ENCODE results near the gene PIR.

The PIR gene

GRCh38 chrX:15343075-15343476 lies 150.1 kb downstream of the PIR start:
- no peak for DNase-seq

GRCh38 chrX:15340867-15341266 lies 152.3 kb downstream of the PIR start:
- no peak for DNase-seq

GRCh38 chrX:15336023-15336413 lies 157.1 kb downstream of the PIR start:
- DNase-seq: peak; percentile 76

- peak; percentile 96 for DNase-seq
These were observed 157.8 kb downstream of the PIR start, which contains the start of gene PIGA for GRCh38 chrX:15335135-15336022. PIGA (minus strand) TSS chrX:15335523; CDS start chrX:15331930, 3,593 bp downstream.
